WTC11 (cell line): ENCODE data around the gene ANXA2.

ENCODE experiments used
- ATF1 ChIP-seq: sonication (generic); formaldehyde crosslinking; IDR thresholded peaks from 2 replicates; pipeline ENCODE4 v1.8.1; 2023; ENCODE audit warnings: mild to moderate bottlenecking, moderate library complexity, missing genetic modification reagents
- ATF3 ChIP-seq: sonication (generic); formaldehyde crosslinking; conservative IDR thresholded peaks from 2 replicates; pipeline ENCODE4 v1.8.1; 2022; ENCODE audit warnings: mild to moderate bottlenecking, missing genetic modification reagents
- CTCF ChIP-seq: fragments of 200-600 bp; IDR thresholded peaks from 2 replicates; pipeline ENCODE4 v1.8.0; 2022; ENCODE audit warnings: antibody characterized with exemption
- ELF4 ChIP-seq: sonication (generic); formaldehyde crosslinking; IDR thresholded peaks from 2 replicates; pipeline ENCODE4 v1.8.1; 2022; ENCODE audit warnings: low read depth, mild to moderate bottlenecking, moderate library complexity, missing genetic modification reagents
- GABPB1 ChIP-seq: sonication (generic); formaldehyde crosslinking; IDR thresholded peaks from 2 replicates; pipeline ENCODE4 v1.8.1; 2023; ENCODE audit warnings: mild to moderate bottlenecking, missing genetic modification reagents
- JUN ChIP-seq: sonication (generic); formaldehyde crosslinking; IDR thresholded peaks from 2 replicates; pipeline ENCODE4 v1.8.0; 2023; ENCODE audit warnings: mild to moderate bottlenecking, missing genetic modification reagents
- MAX ChIP-seq: sonication (generic); formaldehyde crosslinking; IDR thresholded peaks from 2 replicates; pipeline ENCODE4 v1.8.0; 2022; ENCODE audit warnings: mild to moderate bottlenecking, missing genetic modification reagents
- MLX ChIP-seq: sonication (generic); formaldehyde crosslinking; IDR thresholded peaks from 2 replicates; pipeline ENCODE4 v1.8.1; 2023; ENCODE audit warnings: mild to moderate bottlenecking, missing genetic modification reagents, moderate library complexity
- RELA ChIP-seq: sonication (generic); formaldehyde crosslinking; IDR thresholded peaks from 2 replicates; pipeline ENCODE4 v1.8.1; 2022; ENCODE audit warnings: missing genetic modification reagents, mild to moderate bottlenecking, borderline replicate concordance
- SP1 ChIP-seq: sonication (generic); formaldehyde crosslinking; conservative IDR thresholded peaks from 2 replicates; pipeline ENCODE4 v1.8.1; 2022; ENCODE audit warnings: missing genetic modification reagents
- USF2 ChIP-seq: sonication (generic); formaldehyde crosslinking; IDR thresholded peaks from 2 replicates; pipeline ENCODE4 v1.8.1; 2023; ENCODE audit warnings: mild to moderate bottlenecking, missing genetic modification reagents, moderate library complexity
- ZNF219 ChIP-seq: sonication (generic); formaldehyde crosslinking; IDR thresholded peaks from 2 replicates; pipeline ENCODE4 v1.8.0; 2023; ENCODE audit warnings: missing genetic modification reagents, mild to moderate bottlenecking, borderline replicate concordance

- TF ChIP-seq GABPB1 (CRISPR knock-in tag) (no peak), CTCF (no peak), ATF3 (CRISPR knock-in tag) (no peak), SP1 (no peak), RELA (no peak), JUN (CRISPR knock-in tag) (no peak), USF2 (CRISPR knock-in tag) (no peak), ELF4 (CRISPR knock-in tag) (no peak), MAX (CRISPR knock-in tag) (no peak), ATF1 (CRISPR knock-in tag) (no peak), ZNF219 (no peak), MLX (CRISPR knock-in tag) (no peak)
Observed at GRCh38 chr15:60372756-60373155, 25.0 kb downstream of the ANXA2 start.
